HepG2 (cell line): ENCODE results near the gene MAPK8. TPM values are rescaled to one million over a fixed set of nuclear protein-coding genes. Genes with fewer than 3 reads are reported as not detected.

Experiments used
- ATAC-seq: fragments of 200-7000 bp; cut with Tn5 transposase; 3 replicates; pipeline ENCODE4 v1.9.1; 2020; ENCODE audit warnings: mild to moderate bottlenecking, moderate library complexity
- BruUV-seq: library from RNA; stranded (reverse); fragments of 400-500 nt; replicated peaks from 2 replicates; lab custom pipeline; 2021; lab: Mats Ljungman, UMichigan
- CTCF ChIA-PET: fragments of 300-600 bp; formaldehyde crosslinking; extraction: SDS; loops from one replicate; lab custom pipeline; 2021; ENCODE audit warnings: low total read pairs, inconsistent platforms, low intra/inter-chr PET ratio; lab: Yijun Ruan, JAX
- POLR2A ChIA-PET: fragments of 350-600 bp; sonication (Branson Sonifier 250); formaldehyde crosslinking; loops from one replicate; lab custom pipeline; 2020; ENCODE audit warnings: antibody characterized with exemption, inconsistent platforms; lab: Yijun Ruan, JAX
- DNase-seq: peaks from one replicate; pipeline ENCODE4 v3.0.0-alpha.2; 2015; ENCODE audit warnings: low spot score
- FAIRE-seq: peaks from 3 replicates; lab custom pipeline; 2011; peaks lifted over from hg19 to GRCh38; lab: Jason Lieb, UNC
- H2AFZ ChIP-seq: one replicate; pipeline ENCODE4 v1.6.1; 2011; ENCODE audit warnings: low read length, inconsistent platforms
- H3K27ac ChIP-seq: fragments of 300-600 bp; 3 replicates; pipeline ENCODE4 v1.8.0; 2011; ENCODE audit warnings: mixed run types, mild to moderate bottlenecking, mixed read lengths, low read length, inconsistent platforms; ENCODE audit not compliant: insufficient read depth; ENCODE audit errors: extremely low read length
- H3K27me3 ChIP-seq, 2 experiments: fragments of 200-600 bp in 1 of 2; 2 replicates in 1 of 2; 3 replicates in 1 of 2; pipeline versions ENCODE4 v1.6.0 to v1.8.0; 2011; ENCODE audit warnings: low read length in 2 of 2, mild to moderate bottlenecking in 2 of 2, moderate library complexity in 2 of 2, inconsistent platforms in 1 of 2; ENCODE audit not compliant: insufficient read depth in 2 of 2, control insufficient read depth in 1 of 2
- H3K36me3 ChIP-seq, 2 experiments: fragments of 200-600 bp in 1 of 2; replicated peaks in 1 of 2; 2 replicates in 1 of 2; 3 replicates in 1 of 2; pipeline versions ENCODE4 v1.5.1 to v1.8.0; 2011; ENCODE audit warnings: low read length in 2 of 2, inconsistent platforms in 1 of 2; ENCODE audit not compliant: insufficient read depth in 2 of 2, control insufficient read depth in 1 of 2
- H3K4me1 ChIP-seq: 2 replicates; pipeline ENCODE4 v1.5.1; 2012; ENCODE audit warnings: low read length, inconsistent platforms; ENCODE audit not compliant: insufficient read depth
- H3K4me2 ChIP-seq: 2 replicates; pipeline ENCODE4 v1.6.0; 2011; ENCODE audit warnings: low read depth, low read length, inconsistent platforms
- H3K4me3 ChIP-seq, 3 experiments: fragments of 200-600 bp in 1 of 3; sonication (generic), shearing (Covaris generic) in 1 of 3; replicated peaks in 1 of 3; 2 replicates each; pipeline ENCODE4 v1.5.1; 2011 to 2016; ENCODE audit warnings: low read length in 3 of 3, inconsistent platforms in 2 of 3, low read depth in 2 of 3, mild to moderate bottlenecking in 2 of 3, control low read depth in 1 of 3, mixed read lengths in 1 of 3; ENCODE audit not compliant: insufficient read depth in 1 of 3
- H3K79me2 ChIP-seq: one replicate; pipeline ENCODE4 v1.6.1; 2011; ENCODE audit warnings: low read length, inconsistent platforms; ENCODE audit not compliant: insufficient read depth
- H3K9ac ChIP-seq: 2 replicates; pipeline ENCODE4 v1.6.0; 2011; ENCODE audit warnings: mild to moderate bottlenecking, low read depth, low read length, inconsistent platforms; ENCODE audit not compliant: insufficient read depth
- H3K9me3 ChIP-seq: 2 replicates; pipeline ENCODE4 v1.5.1; 2012; ENCODE audit warnings: mild to moderate bottlenecking, low read length
- H4K20me1 ChIP-seq: 2 replicates; pipeline ENCODE4 v1.6.0; 2011; ENCODE audit warnings: inconsistent platforms, mild to moderate bottlenecking, low read length, moderate library complexity; ENCODE audit not compliant: insufficient read depth
- BRD4 ChIP-seq: sonication (generic); formaldehyde crosslinking; IDR thresholded peaks from 2 replicates; pipeline ENCODE4 v1.4.0; 2020; ENCODE audit warnings: missing genetic modification reagents
- CCAR2 ChIP-seq: fragments of 200-400 bp; formaldehyde crosslinking; optimal IDR thresholded peaks from 2 replicates; pipeline ENCODE3; 2018; ENCODE audit warnings: low read depth, mild to moderate bottlenecking, low read length, moderate library complexity
- CENPX ChIP-seq: sonication (generic); formaldehyde crosslinking; IDR thresholded peaks from 2 replicates; pipeline ENCODE4 v1.9.0; 2021; ENCODE audit warnings: mild to moderate bottlenecking, missing genetic modification reagents, moderate library complexity
- DBP ChIP-seq: sonication (generic); formaldehyde crosslinking; IDR thresholded peaks from 2 replicates; pipeline ENCODE4 v1.4.0; 2020; ENCODE audit warnings: missing genetic modification reagents; ENCODE audit errors: not compliant biosample characterization
- HHEX ChIP-seq: IDR thresholded peaks from 2 replicates; pipeline ENCODE4 v1.6.1; 2016; ENCODE audit warnings: control low read depth
- POLR2AphosphoS2 ChIP-seq: IDR thresholded peaks from 2 replicates; pipeline ENCODE4 v1.6.1; 2011; ENCODE audit warnings: low read depth, low read length, improper control_type of control experiment
- RFXANK ChIP-seq: IDR thresholded peaks from 2 replicates; pipeline ENCODE4 v1.6.1; 2016
- TMF1 ChIP-seq: sonication (generic); formaldehyde crosslinking; IDR thresholded peaks from 2 replicates; pipeline ENCODE4 v1.8.1; 2022; ENCODE audit warnings: low read depth, missing genetic modification reagents
- ZNF281 ChIP-seq: sonication (generic); formaldehyde crosslinking; IDR thresholded peaks from 2 replicates; pipeline ENCODE4 v1.4.0; 2020; ENCODE audit warnings: missing genetic modification reagents, borderline replicate concordance
- ZNF329 ChIP-seq: sonication (generic); formaldehyde crosslinking; IDR thresholded peaks from 2 replicates; pipeline ENCODE4 v1.9.0; 2021; ENCODE audit warnings: low read depth, mild to moderate bottlenecking, missing genetic modification reagents
- ZNF687 ChIP-seq: sonication (generic); formaldehyde crosslinking; IDR thresholded peaks from 2 replicates; pipeline ENCODE4 v1.5.1; 2020; ENCODE audit warnings: mild to moderate bottlenecking, missing genetic modification reagents, moderate library complexity
- WGBS: methylation state at CpG from one replicate; pipeline ENCODE4 v1.1.6; 2017; ENCODE audit warnings: low lambda C conversion rate; 5-methylcytosine and 5-hydroxymethylcytosine counted together
- in situ Hi-C: cut with HindIII; loops from 2 replicates; pipeline ENCODE4 v1.10.0; 2017; ENCODE audit warnings: low pct_unique_long_range_greater_than_20kb; ENCODE audit not compliant: extremely low pct_ligation_motif_present
- intact Hi-C: fragments of 100-400 bp; cut with micrococcal nuclease; formaldehyde crosslinking; loops from one replicate; pipeline ENCODE4 v1.10.0; 2022; ENCODE audit not compliant: unreplicated experiment
- polyA plus RNA-seq, 8 experiments: library from polyadenylated mRNA; depleted of rRNA in 3 of 8; stranded (reverse) in 7 of 8; unstranded in 1 of 8; fragments of >200 nt; fragmentation: Illumina TruSeq in 4 of 8; extraction: Trizol in 4 of 8; gene quantifications; 2 replicates each; pipeline versions ENCODE4 v1.2.1 to v1.2.3, GENCODE V29; 2011 to 2016; ENCODE audit warnings: low read depth in 4 of 8, missing spikeins in 1 of 8, mixed read lengths in 1 of 8; ENCODE audit not compliant: insufficient read depth in 1 of 8
- total RNA-seq, 5 experiments: library from RNA; depleted of rRNA; stranded (reverse); fragments of >200 nt; fragmentation: Illumina TruSeq; extraction: Trizol; gene quantifications; 2 replicates each; pipeline ENCODE4 v1.2.3, GENCODE V29; 2016; ENCODE audit warnings: low read depth in 1 of 5
- TF ChIP-seq, protein P1 (sequence below), 2 experiments: fragments of 450-650 bp in 1 of 2; sonication (generic) in 1 of 2; formaldehyde crosslinking; IDR thresholded peaks; 2 replicates each; pipeline versions ENCODE4 v1.5.0 to v1.8.0; 2020 to 2022; ENCODE audit warnings: mild to moderate bottlenecking in 1 of 2, missing genetic modification reagents in 1 of 2
- TF ChIP-seq, protein P2 (sequence below): sonication (generic); formaldehyde crosslinking; IDR thresholded peaks from 2 replicates; pipeline ENCODE4 v1.5.1; 2020; ENCODE audit warnings: missing genetic modification reagents, mild to moderate bottlenecking, borderline replicate concordance

Gene MAPK8
- total and polyA plus RNA-seq, 2 of the 13 experiments (the other 11 are each of a cell fraction or from before 2014, with no cell fraction given): 41.6 to 47.3 TPM

DNA sequence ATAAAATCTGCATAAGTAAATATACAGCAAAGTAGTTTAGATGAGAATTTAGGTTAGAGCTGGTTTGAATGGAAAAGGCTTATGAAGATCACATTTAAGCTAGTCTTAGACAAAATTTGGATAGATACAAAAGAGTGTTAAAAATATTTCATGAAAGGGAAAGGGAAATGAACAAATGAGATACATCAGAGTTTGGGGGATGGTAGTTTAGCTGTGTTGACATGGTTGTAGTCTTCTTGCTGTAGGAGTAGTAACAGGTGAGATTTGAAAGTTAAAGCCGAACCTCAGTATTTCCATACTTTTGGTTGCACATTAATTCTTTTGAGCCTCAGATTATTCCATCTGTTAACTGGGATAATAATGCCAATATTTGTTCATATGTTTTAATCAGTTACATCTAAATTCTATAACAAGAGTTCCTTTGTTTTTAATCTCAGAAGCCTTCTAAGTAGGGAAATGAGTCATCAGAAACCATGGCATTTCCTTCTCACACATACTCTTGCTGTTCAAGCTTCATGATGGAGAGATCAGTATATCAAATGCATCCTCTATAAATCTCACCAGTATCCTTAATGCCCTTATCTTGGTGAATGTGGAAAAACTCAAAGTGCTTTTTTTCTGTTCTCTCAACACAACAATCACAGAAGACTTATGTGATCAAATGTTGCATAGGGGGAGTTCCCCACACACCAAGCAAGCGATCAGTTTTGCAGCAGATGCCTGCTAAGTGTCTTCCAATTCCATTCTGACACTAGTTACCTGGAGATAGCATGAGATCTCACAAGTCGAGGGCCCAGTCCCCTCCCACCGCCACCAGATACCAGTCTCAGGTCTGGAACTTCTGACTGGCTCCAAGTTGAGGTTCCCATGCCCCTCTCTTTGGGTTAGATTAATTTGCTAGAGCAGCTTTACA, 84.7 kb downstream of the MAPK8 start:
- no peak for FAIRE-seq
- Histone ChIP-seq H3K9me3 (no peaks in the 10 kb centered on the region), H3K4me2 (no peak overlapping the region), H3K4me3 (no peak overlapping the region), H3K36me3 (no peaks in the 10 kb centered on the region), H3K4me1 (0 out of 2 replicates have a peak, but pooled peaks cover 6% of the 10 kb centered on the region), H3K9ac (no peak overlapping the region), H3K27me3 (no peaks in the 10 kb centered on the region), H4K20me1 (no peaks in the 10 kb centered on the region; the same call in 1 of the 2 replicates), H3K27ac (no peak overlapping the region), H3K79me2 (no peaks in the 10 kb centered on the region), H2AFZ (no peak overlapping the region)
- POLR2A ChIA-PET: no interaction called here
- intact Hi-C loops (no loop called here), in situ Hi-C loops (no loop called here)
- WGBS: 95% methylated on average over 4 of the region's 4 CpGs
- ATAC-seq: no peak
- DNase-seq: no peak
- CTCF ChIA-PET: no interaction called here
- no TSS peak for BruUV-seq
- TF ChIP-seq ZNF687: no peak
- no peak for TF ChIP-seq RFXANK
- no peak for TF ChIP-seq DBP (CRISPR knock-in tag)
- TF ChIP-seq ZNF281 (CRISPR knock-in tag): no peak
- no peak for TF ChIP-seq HHEX (CRISPR knock-in tag)
- TF ChIP-seq BRD4 (CRISPR knock-in tag): no peak
- no peak for TF ChIP-seq ZNF329
- TF ChIP-seq TMF1: no peak
- TF ChIP-seq CENPX (CRISPR knock-in tag): no peak
- TF ChIP-seq, protein P1, sequence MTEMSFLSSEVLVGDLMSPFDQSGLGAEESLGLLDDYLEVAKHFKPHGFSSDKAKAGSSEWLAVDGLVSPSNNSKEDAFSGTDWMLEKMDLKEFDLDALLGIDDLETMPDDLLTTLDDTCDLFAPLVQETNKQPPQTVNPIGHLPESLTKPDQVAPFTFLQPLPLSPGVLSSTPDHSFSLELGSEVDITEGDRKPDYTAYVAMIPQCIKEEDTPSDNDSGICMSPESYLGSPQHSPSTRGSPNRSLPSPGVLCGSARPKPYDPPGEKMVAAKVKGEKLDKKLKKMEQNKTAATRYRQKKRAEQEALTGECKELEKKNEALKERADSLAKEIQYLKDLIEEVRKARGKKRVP (CRISPR knock-in tag; IDR thresholded peaks at IDR 0.05): no peak
- no peak for TF ChIP-seq CCAR2
- TF ChIP-seq, protein P2, sequence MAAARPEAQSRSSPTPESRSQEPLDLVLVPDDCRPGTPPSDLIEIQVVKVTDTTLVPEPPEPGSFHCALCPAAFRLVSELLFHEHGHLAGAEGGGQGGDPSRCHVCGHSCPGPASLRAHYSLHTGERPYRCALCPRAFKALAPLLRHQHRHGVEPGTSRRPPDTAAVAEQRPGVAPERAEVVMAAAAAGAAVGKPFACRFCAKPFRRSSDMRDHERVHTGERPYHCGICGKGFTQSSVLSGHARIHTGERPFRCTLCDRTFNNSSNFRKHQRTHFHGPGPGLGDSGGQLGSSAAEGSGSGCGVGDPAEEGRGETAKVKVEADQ (CRISPR knock-in tag): no peak
- TF ChIP-seq POLR2AphosphoS2: no peak
